Ramos (cell line): Measurements from ENCODE around the gene CYREN.
"Not testable (repeated sequence)": the region's sequence is repeated elsewhere in the genome, so short reads cannot be mapped to it uniquely, and the experiment has no call there.

Source experiments
- in situ Hi-C: fragments of 300-500 bp; cut with MboI; formaldehyde crosslinking; loops from one replicate; pipeline ENCODE4 v1.14.3; 2022; ENCODE audit warnings: low sequenced_read_pairs; ENCODE audit not compliant: unreplicated experiment

The CYREN gene

DNA sequence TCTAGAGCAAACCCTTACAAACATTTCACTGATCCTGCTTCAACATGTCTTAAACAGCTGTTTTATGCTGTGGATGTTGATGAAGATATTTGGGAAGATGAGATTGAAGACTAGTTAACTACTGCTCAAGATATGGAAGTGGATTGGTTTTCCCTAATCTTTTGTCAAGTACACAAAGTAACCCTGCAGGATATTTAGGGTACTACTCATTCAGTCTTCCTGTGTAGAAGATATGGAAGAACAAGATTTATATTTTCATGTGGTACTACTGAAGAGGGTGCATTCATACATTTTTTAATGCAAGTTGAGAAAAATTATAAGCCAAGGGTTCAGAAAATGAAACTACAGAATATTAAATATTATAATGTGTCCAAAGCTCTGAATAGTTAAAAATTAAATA lies 40.9 kb downstream of the CYREN start:
- in situ Hi-C loops: no loop called here

DNA sequence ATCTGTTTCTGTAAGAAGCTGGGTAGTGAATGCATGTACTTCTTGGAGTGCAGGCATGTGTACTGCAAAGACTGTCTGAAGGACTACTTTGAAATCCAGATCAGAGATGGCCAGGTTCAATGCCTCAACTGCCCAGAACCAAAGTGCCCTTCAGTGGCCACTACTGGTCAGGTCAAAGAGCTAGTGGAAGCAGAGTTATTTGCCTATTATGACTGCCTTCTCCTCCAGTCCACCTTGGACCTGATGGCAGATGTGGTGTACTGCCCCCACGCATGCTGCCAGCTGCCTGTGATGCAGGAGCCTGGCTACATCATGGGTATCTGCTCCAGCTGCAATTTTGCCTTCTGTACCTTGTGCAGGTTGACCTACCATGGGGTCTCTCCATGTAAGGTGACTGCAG lies 41.6 kb downstream of the CYREN start:
- in situ Hi-C loops: no loop called here

DNA sequence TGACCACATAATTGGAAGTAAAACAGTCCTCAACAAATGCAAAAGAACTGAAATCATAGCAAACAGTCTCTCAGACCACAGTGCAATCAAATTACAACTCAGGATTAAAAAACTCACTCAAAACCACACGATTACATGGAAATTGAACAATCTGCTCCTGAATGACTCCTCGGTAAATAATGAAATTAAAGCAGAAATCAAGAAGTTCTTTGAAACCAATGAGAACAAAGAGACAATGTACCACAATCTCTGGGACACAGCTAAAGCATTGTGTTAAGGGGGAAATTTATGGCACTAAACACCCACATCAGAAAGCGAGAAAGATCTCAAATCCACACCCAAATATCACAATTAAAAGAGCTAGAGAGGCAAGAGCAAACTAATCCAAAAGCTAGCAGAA lies 45.9 kb downstream of the CYREN start:
- in situ Hi-C loops: not testable (repeated sequence)

DNA sequence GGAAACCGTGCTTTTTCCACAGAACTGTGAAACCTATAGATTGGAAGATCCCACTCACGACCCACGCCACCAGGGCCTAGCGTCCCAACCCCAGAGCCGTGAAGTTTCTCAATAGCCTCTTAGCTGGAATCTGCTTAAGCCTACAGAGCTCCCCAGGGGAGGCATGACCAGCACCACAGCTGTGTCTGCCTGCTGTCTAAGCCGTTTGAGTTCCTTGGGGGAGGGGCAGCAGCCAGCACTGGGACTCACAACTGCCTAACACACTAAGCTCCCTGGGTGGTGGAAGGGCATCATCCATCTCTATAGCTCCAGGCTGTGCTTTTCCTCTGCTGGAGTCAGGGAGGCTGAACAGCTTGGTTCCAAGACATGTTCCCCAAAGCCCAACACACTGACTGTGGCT lies 48.6 kb downstream of the CYREN start:
- in situ Hi-C loops: no loop called here

DNA sequence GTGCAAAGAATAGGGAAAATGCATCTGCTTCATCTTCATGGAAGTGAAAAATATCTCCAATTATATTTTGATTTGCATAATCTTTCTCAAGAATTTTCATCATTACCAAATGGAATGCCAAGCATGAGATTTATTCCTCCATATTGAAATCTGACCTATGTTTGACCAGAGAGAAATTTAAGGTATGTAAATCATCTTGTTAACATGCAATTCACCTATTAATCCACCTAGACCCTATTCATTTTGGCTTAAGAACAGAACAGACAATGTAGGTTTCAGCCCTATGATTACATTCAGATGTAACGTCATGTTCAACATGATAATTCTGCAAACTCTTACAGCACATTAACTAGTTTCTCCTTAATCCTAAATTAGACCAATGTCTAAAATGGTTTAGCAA lies 53.4 kb downstream of the CYREN start:
- in situ Hi-C loops: no loop called here
